ENCODE data around the gene HTR4. TPM values are rescaled to one million over a fixed set of nuclear protein-coding genes. Genes with fewer than 3 reads are reported as not detected.

The HTR4 gene
- total RNA-seq, 2 donors from 2014 or later: not detected

DNA sequence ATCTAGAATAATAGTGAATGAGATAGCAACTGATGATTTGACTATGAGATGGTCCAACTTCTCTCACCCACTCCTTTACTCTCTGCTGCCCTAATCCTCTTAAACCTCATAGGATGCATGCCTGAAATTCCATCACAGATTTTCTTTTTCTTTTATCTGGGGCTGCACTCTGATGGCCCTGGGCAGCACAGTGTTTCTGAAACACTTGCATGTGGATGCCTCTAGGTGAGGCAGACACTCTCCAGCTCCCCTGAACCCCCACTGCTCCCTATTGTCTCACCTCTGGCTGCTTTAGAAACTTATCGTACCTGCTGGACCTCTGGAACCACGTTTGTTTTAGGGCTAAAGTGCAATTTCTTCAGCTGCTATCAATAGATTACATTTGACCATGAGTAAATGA lies 67.5 kb downstream of the HTR4 start:
- no peak overlapping the region for H3K27ac ChIP-seq
- H3K9me3 ChIP-seq: no peaks in the 10 kb centered on the region
- DNase-seq (no peak), ATAC-seq (no peak)
- no peaks in the 10 kb centered on the region for H3K36me3 ChIP-seq (replicated peaks in 1 of 2; ENCODE audit: insufficient read depth in 1 of 2, low read depth in 2 of 2)
- 25 to 46% methylated on average over 2 of the region's 2 CpGs for WGBS, 2 donors
- H3K4me1 ChIP-seq: peaks cover 7% of the 10 kb centered on the region
- TF ChIP-seq, protein P1, sequence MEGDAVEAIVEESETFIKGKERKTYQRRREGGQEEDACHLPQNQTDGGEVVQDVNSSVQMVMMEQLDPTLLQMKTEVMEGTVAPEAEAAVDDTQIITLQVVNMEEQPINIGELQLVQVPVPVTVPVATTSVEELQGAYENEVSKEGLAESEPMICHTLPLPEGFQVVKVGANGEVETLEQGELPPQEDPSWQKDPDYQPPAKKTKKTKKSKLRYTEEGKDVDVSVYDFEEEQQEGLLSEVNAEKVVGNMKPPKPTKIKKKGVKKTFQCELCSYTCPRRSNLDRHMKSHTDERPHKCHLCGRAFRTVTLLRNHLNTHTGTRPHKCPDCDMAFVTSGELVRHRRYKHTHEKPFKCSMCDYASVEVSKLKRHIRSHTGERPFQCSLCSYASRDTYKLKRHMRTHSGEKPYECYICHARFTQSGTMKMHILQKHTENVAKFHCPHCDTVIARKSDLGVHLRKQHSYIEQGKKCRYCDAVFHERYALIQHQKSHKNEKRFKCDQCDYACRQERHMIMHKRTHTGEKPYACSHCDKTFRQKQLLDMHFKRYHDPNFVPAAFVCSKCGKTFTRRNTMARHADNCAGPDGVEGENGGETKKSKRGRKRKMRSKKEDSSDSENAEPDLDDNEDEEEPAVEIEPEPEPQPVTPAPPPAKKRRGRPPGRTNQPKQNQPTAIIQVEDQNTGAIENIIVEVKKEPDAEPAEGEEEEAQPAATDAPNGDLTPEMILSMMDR (IDR thresholded peaks at IDR 0.05): no peak
- TF ChIP-seq POLR2A (IDR thresholded peaks at IDR 0.05): no peak
- no peaks in the 10 kb centered on the region for H3K27me3 ChIP-seq
- intact Hi-C loops (cut with DNase I): no loop called here
- H3K4me3 ChIP-seq: no peak overlapping the region

DNA sequence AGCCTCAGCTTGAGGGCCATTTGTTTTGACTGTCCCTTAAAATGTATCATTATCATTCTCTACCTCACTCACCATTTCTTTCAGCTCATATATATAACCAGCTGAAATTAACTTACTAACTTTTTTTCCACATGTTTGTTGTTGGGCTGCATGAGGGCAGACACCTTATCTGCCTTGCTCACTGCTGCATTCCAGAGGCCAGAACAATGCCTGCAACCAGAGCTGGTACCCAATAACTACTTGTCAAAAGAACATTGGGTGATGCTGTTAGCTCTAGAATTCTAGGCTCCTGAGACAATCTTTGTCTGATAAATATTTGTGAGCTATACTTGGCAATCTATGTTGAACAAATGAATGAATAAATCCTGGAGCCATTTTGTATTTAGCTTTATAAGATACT lies 68.3 kb downstream of the HTR4 start:
- Histone ChIP-seq H3K4me3 (no peak overlapping the region), H3K27ac (no peak overlapping the region), H3K9me3 (no peaks in the 10 kb centered on the region), H3K36me3 (replicated peaks in 1 of 2; ENCODE audit: insufficient read depth in 1 of 2, low read depth in 2 of 2) (no peaks in the 10 kb centered on the region), H3K4me1 (peaks cover 7% of the 10 kb centered on the region), H3K27me3 (no peaks in the 10 kb centered on the region)
- TF ChIP-seq, protein P1 (IDR thresholded peaks at IDR 0.05): peak in 2 of 7 experiments; percentile 27
- no peak for TF ChIP-seq POLR2A (IDR thresholded peaks at IDR 0.05)
- intact Hi-C loops (cut with DNase I): no loop called here
- no peak for ATAC-seq
- DNase-seq: peak in 1 of 4 donors; percentile 10

DNA sequence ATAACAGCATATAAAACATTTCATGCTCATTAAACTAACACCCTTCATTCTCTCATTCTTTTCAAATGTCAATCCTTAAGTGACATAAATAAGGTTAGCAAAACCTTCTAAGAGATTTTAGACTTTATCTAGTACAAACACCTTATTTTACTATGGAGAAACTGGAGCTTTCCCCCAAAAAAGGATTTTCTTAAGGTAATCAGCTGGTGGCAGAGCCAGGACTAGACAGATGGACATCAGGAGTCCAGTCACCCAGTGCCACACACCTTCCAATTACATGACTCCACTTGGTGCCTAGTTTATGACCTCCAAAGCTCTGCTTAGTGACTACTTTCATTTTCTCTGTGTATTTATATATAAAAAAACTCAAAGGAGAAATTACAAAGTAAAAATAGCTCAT lies 70.2 kb downstream of the HTR4 start:
- no peak for TF ChIP-seq POLR2A (IDR thresholded peaks at IDR 0.05)
- TF ChIP-seq, protein P1 (IDR thresholded peaks at IDR 0.05): no peak
- Histone ChIP-seq H3K4me3 (no peak overlapping the region), H3K27ac (no peak overlapping the region), H3K4me1 (peaks cover 7% of the 10 kb centered on the region), H3K27me3 (no peaks in the 10 kb centered on the region), H3K9me3 (no peaks in the 10 kb centered on the region), H3K36me3 (replicated peaks in 1 of 2; ENCODE audit: insufficient read depth in 1 of 2, low read depth in 2 of 2) (no peaks in the 10 kb centered on the region)
- DNase-seq (no peak), ATAC-seq (no peak)
- intact Hi-C loops (cut with DNase I): no loop called here

DNA sequence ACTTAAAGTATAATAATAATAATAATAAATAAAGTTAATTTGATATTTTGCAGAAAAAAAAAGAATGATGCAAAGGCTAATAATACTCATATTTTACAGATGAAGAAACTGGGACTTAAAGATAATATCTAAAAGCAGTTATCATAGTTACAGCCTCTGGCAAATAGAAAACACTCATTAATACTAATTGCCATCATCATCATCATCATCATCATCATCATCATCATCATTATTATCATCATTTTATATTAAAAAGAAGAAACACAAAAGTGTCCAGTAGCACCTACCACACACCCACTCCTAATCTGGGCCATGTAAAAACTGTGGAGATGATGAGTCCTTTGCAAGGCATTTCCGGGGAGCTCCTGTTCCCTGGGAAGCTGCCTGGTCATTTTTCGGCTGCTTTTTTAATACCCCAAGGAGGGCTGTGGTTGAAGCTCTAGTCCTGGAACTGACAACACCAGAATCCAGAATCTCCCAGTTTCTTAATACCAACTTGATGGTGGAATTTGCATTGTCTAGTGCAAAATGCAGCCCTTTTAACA lies 70.8 kb downstream of the HTR4 start:
- H3K27ac ChIP-seq: no peak overlapping the region
- WGBS, 2 donors: 87 to 95% methylated on average over 2 of the region's 2 CpGs
- no peaks in the 10 kb centered on the region for H3K27me3 ChIP-seq
- H3K4me1 ChIP-seq: peaks cover 7% of the 10 kb centered on the region
- TF ChIP-seq, protein P1 (IDR thresholded peaks at IDR 0.05): no peak
- TF ChIP-seq POLR2A (IDR thresholded peaks at IDR 0.05): no peak
- H3K36me3 ChIP-seq (replicated peaks in 1 of 2; ENCODE audit: insufficient read depth in 1 of 2, low read depth in 2 of 2): no peaks in the 10 kb centered on the region
- DNase-seq (no peak), ATAC-seq (no peak)
- intact Hi-C loops (cut with DNase I): no loop called here
- H3K9me3 ChIP-seq: no peaks in the 10 kb centered on the region
- H3K4me3 ChIP-seq: no peak overlapping the region

DNA sequence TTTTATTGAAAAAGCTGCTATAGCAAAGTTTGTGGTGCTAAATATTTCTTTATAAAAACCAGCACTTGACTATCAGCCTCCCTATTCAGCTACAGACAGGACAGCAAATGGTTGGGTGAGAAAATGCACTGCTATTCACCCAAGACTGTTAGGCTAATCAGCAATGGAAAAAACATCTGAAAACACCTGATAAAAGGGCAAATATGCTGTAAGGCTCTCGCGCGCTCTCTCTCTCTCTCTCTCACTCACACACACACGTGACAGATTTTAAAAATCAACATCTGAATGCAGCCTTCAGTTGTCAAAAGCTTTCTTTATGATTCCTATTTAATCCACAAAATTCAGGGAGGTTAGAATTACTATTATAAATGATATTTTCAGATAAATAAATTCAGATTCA lies 80.2 kb downstream of the HTR4 start:
- Histone ChIP-seq H3K27ac (no peak overlapping the region), H3K9me3 (no peaks in the 10 kb centered on the region), H3K4me1 (peaks cover 9% of the 10 kb centered on the region), H3K27me3 (no peaks in the 10 kb centered on the region), H3K36me3 (replicated peaks in 1 of 2; ENCODE audit: insufficient read depth in 1 of 2, low read depth in 2 of 2) (no peaks in the 10 kb centered on the region), H3K4me3 (no peak overlapping the region)
- ATAC-seq: peak; percentile 15
- 19 to 28% methylated on average over 4 of the region's 4 CpGs for WGBS, 2 donors
- DNase-seq: peak in 1 of 4 donors; percentile 12
- intact Hi-C loops (cut with DNase I): no loop called here
- TF ChIP-seq POLR2A (IDR thresholded peaks at IDR 0.05): no peak
- TF ChIP-seq, protein P1 (IDR thresholded peaks at IDR 0.05): no peak

All from body of pancreas (tissue), 4 donors.